Measurements from ENCODE around the gene CD79B.
"Not testable (repeated sequence)": the region's sequence is repeated elsewhere in the genome, so short reads cannot be mapped to it uniquely, and the experiment has no call there.

- not testable (repeated sequence) for TF ChIP-seq CTCF (conservative IDR thresholded peaks at IDR 0.05; ENCODE audit: low read depth, low read length); EZH2 (IDR thresholded peaks at IDR 0.05; ENCODE audit: low read length, unreplicated experiment); EZH2phosphoT487 (IDR thresholded peaks at IDR 0.05; ENCODE audit: borderline replicate concordance, low read length)
Measured at GRCh38 chr17:63901971-63902370, 30.2 kb downstream of the CD79B start.

All from PC-3 (cell line).